HCEC 1CT (cell line): ENCODE results near the gene KIAA1755.
"Not testable (repeated sequence)": the region's sequence is repeated elsewhere in the genome, so short reads cannot be mapped to it uniquely, and the experiment has no call there.

Source experiments
- DNase-seq: peaks from one replicate; pipeline ENCODE4 v3.0.0-alpha.2; 2017

The KIAA1755 gene

DNA sequence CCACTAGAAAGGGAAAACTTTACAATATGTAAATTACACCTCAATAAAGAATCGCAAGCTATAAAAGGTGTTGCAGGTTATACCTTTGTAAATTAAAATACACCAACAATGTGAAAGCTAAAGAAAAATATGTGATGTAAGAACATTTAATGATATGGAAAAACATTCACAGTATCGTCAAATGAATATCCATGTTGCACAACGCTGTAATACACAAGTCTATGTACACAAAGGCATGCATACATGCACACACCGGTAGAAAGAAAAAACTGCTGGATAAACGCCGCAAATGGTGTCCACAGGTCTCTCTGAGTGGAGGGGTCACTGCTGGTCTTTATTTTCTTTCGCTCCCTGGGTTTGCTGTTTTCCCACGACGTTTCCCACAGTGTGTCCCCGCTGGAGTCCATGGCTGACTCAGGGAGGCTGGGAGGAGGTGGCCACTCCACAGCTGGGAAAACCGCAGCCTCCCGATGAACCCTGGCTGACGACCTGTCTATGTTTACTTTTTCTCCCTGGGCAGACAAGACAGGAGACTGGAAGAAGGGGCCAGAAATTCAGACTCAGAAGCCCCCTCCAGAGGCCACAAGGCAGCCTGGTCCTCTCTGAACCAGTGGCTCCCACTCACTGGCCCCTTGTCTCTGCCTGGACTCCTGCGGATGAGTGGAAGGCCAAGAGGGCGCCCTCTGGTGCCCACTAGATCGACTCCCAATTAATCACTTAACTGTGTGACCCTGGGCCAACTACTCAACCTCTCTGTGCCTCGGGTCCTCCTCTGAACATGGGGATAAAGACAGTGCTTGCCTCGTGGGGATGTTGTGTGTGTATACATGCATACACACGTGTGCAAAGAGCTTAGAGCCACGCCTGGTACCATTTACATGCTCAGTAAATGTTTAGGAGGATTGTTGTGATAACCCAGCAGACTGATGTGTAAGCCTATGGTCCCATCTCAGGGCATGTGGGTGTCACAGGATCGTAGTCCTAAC is 30.6 kb upstream of the KIAA1755 start:
- DNase-seq: peak; percentile 70

DNA sequence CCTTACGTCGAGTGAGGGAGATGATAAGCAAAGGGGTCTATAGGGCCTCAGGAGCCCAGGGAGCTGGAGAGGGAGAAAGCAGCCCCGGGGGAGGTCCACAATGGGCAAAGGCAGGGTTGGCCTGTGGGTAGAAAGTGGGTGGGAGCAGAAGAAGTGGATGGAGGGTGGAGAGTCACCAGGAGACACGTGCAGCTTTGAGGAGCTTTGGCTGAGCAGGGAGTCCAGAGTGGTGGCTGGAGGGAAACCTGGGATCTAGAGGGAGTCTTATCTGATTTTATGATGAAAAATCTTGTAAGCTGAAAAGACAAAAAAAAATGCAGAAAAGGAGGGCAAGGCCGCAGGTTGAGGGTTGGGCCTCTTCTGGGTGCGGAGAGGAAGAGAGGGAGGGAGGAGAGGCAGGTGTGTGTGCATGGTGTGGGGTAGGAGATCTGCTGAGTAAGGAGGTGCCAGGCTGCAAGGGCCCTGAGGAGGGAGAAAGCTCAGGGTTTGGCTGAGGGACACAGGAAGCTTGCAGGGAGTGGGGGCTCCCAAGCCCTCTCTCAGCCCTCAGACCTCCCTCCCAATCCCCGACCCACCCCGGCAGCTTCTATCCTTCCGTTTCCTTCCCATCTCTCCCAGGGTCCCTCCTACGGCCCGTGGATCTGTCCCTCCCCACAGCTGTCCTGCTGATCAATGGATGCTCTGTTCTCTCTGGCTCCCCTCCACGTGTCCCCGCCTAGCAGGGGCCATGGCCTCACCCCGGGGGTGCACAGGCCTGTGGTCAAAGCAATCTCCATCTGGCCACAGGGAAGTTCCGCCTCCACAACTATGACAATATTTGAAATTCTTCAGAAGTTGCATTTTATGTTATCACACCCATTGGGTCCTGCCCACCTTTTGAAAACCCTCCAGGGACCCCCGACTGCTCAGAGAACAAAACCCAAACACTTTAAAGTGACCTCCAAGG is 26.3 kb upstream of the KIAA1755 start:
- DNase-seq: no peak

DNA sequence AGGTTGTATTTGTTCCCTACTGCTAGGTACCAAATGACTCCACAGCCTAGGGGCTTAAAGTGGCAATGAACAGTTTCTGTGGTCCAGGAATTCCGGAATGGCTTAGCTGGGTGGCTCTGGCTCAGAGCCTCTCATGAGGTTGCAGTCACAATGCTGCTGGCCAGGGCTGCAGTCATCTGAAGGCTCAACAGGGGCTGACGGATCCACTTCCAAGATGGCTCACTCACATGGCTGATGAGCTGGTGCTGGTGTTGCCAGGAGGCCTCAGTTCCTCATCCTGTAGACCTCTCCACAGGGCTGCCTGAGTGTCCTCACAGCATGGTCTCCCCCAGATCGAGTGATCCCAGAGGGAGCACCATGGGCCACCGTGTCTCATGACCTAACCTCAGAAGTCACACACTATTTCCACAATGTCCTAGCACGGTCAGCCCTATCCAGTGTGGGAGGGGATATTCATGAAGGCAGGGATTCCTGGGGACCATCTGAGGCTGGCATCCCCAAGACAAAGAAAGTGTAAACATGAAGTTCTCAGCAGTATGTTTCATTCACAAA is 24.4 kb upstream of the KIAA1755 start:
- DNase-seq: no peak

DNA sequence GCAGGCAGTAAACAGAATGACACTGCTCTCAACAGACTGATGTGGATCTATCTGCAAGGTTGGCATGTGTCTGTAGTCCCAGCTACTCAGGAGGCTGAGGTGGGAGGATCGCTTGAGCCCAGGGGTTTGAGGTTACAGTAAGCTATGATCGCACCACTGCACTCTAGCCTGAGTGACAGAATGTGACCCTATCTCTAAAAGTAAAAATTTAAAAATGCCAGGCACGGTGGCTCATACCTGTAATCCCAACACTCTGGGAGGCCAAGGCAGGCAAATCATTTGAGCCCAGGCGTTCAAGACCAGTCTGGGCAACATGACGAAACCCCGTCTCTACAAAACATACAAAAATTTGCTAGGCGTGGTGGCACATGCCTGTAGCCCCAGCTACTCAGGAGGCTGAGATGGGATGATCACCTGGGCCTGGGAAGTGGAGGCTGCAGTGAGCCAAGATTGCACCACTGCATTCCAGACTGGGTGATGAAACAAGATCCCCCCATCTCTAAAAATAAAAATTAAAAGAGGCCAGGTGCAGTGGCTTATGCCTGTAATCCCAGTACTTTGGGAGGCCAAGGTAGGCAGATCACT is 23.6 kb upstream of the KIAA1755 start:
- not testable (repeated sequence) for DNase-seq

DNA sequence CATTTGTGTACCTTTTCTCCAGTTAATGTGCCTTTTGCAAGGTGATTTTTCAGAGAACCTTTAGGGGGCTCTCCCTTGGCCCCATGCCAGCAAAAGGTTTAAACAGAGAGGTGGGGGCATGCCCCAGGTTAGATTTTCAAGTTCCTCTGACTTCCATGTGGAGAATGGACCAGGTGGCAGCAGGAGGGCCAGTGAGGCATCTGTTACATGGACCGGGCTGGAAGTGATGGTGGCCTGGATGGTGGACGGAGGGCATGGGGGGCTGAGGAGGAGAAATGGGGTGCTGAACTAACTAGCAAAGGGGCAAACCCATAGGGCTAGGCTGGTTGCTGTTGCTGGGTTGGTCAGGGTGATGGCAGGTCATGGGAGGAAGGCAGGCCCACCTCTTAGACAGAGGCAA is 22.7 kb upstream of the KIAA1755 start:
- no peak for DNase-seq

DNA sequence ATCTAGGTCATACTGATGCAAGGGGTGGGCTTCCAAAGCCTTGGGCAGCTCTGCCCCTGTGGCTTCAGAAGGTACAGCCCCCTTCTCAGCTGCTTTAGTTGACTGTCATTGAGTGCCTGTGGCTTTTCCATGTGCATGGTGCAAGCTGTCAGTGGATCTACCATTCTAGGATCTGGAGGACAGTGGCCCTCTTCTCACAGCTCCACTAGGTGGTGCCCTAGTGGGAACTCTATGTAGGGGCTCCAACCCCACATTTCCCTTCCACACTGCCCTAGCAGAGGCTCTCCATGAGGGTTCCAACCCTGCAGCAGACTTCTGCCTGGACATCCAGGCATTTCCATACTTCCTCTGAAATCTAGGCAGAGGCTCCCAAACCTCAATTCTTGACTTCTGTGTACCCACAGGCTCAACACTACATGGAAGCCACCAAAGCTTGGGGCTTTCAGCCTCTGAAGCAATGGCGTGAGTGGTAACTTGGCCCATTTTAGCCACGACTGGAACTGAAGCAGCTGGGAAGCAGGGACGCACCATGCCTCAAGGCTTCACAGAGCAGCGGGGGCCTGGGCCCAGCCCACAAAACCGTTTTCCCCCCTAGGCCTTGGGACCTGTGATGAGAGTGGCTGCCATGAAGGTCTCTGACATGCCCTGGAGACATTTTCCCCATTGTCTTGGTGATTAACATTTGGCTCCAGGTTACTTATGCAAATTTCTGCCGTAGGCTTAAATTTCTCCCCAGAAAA is 20.8 kb upstream of the KIAA1755 start:
- DNase-seq: not testable (repeated sequence)

DNA sequence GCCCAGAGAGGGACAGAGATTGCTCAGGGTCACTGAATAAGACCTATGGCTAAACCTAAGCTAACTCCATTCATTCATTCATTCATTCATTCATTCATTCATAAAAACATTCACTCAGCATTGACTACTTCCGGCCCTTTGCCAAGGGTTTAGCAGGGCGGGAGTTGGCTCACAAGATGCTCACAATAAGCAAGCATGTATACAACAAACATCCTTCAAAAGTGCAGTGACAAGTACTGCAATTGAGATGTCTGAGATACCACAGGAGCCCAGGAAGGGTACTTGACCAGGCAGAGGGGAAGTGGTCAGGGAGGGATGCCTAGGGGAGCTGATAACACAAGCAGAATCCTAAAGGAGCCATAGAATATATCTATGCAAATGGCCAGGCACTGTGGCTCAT is 18.2 kb upstream of the KIAA1755 start:
- DNase-seq: no peak

DNA sequence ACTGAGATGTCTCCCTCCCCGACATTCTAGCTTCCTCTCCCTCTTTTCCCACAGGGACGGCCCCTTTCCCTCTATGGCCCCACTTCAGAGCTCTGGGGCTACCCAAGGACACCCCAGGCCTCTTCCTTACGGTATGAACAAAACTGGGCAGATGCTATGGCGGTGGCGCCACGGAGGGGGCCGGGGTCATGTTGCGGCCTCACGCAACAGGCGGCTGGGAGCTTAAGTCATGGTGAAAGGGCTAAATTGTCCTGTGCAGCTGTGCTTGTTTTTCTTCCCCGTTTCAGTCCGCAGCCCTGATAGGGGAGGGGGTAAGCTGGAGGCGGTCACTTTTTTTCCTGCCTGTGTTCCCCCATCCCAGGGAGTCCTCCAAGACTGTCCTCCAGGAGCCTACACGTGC is 17.6 kb upstream of the KIAA1755 start:
- no peak for DNase-seq

DNA sequence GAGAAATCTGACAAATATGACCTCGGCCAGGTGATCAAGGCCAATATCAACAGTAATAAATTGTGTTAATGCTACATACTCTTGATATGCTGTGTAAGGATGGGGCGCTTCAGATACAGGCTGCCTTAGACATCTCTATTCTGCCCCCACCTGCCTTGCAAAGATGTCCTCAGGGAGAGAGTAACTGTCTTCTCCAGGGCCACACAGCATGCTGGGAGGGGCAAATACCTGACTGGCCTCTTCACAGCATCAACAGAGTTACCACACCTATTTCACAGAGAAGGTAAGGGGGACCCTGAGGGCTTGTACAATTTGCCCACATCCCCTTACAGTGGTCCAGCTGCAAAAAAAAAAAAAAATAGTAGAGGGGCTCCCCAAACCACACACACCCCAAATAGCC is 17.2 kb upstream of the KIAA1755 start:
- DNase-seq: no peak

DNA sequence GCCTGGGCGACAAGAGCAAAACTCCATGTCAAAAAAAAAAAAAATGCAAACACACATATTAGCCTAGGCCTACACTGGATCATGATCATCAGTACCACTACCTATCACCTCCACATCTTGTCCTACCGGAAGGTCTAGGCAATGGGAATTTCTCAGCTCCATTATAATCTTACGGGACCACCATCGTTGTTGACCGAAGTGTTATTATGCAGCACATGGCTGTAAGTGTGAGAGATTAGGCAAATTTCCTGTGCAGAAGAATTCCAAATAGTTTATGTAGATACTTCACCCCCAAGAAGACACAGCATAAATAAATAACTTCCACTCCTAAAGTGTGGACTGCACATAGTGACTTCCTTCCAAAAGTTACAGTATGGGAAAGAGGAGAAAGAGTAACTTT is 16.8 kb upstream of the KIAA1755 start:
- DNase-seq: no peak

DNA sequence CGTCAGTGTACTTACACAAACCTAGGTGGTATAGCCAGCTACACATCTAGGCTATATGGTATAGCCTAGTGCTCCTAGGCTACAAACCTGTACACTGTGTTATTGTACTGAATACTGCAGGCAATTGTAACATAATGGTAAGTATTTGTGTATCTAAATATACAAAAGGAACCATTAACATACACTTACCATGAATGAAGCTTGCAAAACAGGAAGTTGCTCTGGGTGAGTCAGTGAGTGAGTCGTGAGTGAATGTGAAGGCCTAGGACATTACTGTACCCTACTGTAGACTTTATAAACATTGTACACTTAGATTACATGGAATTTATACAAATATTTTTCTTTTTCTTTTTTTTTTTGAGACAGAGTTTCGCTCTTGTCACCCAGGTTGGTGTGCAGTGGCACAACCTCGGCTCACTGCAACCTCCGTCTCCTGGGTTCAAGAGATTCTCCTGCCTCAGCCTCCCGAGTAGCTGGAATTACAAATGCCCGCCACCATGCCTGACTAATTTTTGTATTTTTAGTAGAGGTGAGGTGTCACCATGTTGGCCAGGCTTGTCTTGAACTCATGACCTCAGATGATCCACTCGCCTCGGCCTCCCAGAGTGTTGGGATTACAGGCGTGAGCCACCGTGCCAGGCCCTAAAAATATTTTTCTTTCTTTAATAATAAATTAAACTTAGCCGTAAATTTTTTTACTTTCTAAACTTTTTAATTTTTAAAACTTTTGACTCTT is 15.4 kb upstream of the KIAA1755 start:
- DNase-seq: peak; percentile 94

DNA sequence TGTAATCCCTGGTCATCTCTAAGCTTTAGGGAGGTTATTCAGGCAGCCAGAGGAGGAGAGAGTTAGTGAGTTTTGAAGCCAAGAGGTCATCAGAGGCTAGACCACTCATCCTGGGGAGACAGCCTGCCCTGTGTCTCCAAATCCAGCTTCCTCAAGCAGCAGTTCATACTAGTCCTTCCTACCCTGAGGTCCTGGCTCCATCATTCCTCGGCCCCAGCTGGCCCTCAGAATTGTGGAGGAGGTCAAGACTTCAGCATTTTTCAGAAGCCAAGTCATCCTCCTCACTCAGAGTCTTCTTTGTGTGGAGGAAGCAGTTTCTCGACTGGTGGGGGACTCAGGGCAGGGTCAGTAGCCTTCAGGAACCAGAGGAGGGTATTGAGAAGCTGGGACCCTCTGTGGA is 12.4 kb upstream of the KIAA1755 start:
- DNase-seq: peak; percentile 94

DNA sequence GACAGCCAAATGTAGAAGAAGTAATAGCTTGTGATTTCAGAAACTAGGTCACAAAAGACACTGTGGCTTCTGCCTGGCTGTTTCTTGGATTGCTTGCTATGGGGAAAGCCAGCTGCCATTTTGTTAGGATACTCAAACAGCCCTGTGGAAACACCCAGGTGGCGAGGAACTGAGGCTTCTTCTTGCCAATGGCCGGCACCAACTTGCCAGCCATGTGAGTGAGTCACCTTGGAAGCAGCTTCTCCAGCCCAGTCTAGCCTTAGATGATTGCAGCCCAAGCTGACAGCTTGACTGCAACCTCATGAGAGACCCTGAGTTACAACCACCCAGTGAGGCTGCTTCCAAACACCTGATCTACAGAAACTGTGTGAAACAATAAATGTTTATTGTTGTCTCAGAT is 11.9 kb upstream of the KIAA1755 start:
- DNase-seq: peak; percentile 73

DNA sequence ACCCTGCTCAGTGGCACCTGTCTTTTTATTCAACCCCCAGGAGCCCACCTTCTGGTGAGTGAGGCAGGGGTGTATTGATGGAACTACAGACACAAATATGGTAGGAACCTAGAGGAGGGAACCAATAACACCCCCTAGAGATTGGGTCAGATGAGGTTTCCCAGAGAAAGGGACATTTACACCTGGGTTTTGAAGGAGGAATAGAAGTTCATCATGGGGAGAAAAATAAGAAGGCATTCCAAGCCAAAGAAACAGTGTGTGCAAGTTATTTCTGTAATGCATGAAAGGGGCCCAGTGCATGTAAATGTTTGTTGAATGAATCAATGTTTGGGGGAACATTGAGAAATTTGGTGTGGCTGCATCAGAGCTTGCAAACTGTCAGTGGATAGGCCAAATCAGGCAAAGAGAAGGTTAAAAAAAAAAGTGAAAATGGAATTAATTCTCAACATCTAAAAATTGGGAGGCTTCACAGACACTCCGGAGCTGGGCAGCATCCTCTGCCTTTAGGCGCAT is 11.1 kb upstream of the KIAA1755 start:
- DNase-seq: peak; percentile 78

DNA sequence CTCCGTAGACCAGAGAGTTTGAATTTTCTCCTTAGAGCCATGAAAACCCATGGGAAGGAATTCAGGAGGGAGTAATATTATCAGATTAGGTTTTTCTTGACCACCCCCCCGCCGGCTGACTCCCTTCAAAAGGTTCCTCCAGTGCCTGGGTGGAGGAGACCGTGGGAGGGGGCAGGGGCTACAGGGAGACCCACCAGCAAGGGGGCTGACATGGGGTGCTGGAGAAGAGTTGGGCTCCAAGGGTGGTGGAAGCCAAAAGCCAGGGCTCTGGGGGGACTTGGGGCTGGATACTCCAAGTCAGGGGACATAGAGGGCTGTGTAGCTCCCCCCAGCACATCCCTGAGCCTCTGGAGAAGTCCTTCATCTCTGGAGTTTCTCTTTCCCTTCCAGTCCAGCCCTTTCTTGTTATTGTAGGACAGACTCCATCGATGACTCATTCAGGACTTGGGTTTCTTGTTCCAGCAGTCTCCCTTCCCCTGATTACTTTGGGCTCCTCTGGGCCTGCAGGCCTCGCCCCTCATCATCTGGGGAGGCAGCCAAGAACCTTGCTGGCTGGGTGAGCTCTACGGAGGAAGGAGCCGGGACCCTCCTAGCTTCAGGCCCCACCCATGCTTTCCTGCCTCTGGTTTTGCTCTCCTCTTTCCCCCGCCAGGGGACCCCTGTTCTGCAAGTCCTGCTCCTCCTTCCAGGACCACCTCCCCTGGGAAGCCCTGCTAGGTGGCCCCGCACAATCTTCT is 10.5 kb upstream of the KIAA1755 start:
- peak; percentile 94 for DNase-seq

DNA sequence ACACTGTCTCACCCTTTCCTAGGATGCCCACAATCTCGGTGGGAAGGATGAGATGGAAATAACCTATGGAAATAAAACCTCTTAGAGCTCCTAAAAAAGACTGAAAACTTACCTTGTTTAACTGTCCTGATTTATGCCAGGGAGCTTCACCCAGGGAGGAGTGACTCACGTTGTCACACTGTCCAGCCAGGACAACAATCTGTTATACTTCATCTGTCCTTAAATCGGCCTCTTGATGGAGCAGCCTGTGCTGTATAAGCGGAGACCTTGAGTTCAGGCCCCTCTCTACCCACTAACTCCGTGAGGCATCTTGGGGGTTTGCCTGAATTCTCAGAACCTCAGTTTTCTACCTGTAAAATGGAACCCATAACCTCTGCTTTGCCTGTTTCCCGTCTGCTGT is 9.2 kb upstream of the KIAA1755 start:
- DNase-seq: no peak

DNA sequence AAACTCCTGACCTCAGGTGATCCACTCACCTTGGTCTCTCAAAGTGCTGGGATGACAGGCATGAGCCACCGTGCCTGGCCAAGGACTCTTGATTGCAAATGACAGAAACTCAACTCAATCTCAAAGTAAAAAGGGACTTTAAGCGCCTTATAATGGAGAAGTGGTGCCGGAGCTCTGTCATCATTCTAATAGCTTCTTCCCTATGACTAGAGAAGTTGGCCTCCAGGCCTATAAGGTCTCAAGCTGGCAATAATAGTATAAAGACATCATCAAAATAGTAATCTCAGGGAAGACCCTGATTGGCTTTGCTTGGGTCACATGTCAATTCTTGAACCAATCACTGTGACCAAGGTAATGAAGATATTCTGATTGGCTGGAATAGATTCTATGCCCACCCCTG is 8.5 kb upstream of the KIAA1755 start:
- DNase-seq: no peak

DNA sequence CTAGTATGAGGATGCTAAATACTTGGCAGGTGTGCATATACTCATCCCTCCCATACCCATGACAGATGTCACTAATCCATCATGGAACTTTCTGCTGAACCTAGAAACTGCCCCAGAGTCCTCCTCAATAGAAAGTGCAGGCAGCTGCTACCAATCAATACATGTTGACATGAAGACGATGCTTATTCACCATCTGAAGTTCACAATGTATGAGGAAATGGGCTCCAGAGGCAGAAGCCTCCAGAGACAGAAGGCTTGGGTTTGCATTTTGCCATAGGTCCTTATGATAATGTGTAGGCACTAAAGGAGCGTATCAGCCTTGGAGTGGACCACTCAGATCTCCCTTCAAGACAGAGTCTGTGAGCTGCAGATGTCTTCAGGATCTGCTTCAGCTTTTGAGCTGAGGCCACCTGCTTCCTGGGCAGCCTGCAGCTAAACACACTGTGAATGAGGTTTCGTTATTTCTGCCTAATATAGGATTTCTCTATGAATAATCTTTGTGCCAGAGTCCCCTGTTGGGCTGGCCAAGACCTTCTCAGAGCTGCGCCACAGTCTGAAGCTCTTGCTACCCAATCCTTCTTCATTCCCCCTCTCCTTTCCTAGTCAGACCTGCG is 7.5 kb upstream of the KIAA1755 start:
- DNase-seq: no peak

DNA sequence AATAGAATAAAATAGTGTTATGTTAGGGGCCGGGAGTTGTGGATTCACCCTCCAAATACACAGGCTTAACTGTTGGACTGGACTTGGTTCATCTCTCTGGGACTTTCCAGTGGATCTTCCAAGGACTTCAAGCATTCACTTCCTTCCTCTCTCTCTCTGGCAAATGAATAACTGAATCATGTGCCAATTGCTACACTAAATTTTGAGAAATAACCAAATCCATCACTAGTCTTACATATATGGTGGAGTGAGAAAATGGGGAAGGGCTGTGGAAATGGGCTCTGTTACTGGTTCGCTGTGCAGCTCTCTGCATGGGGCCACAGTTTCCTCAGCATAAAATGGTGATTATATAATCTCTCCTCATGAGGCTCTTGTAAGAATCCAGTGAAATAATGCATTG is 6.8 kb upstream of the KIAA1755 start:
- DNase-seq: no peak

DNA sequence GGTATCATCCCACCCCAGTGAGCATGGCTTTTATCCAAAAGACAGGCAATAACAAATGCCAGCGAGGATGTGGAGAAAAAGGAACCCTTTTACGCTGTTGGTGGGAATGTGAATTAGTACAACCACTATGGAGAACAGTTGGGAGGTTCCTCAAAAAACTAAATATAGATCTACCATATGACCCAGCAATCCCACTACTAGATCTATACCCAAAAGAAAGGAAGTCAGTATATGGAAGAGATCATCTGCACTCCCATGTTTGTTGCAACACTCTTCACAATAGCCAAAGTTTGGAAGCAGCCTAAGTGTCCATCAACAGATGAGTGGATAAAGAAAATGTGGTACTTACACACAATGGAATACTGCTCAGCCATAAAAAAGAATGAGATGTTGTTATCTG is 5.9 kb upstream of the KIAA1755 start:
- DNase-seq: no peak
